Measurements from ENCODE around the gene NSMF.

NSMF gene

GRCh38 chr9:137449931-137450538 lies 9.1 kb downstream of the NSMF start:
- H3K4me3 Mint-ChIP-seq, result no peak overlapping the region
- no peak for TF ChIP-seq CTCF (IDR thresholded peaks at IDR 0.05; ENCODE audit: unreplicated experiment in 3 of 3)
- no peaks in the 10 kb centered on the region for H3K9me3 Mint-ChIP-seq
- H3K4me1 Mint-ChIP-seq, result peaks cover 17% of the 10 kb centered on the region
- no peaks in the 10 kb centered on the region for H3K36me3 Mint-ChIP-seq (ENCODE audit: low read depth)
- H3K27ac Mint-ChIP-seq, result no peak overlapping the region
- H3K27me3 Mint-ChIP-seq (ENCODE audit: low read depth), result no peaks in the 10 kb centered on the region

GRCh38 chr9:137449081-137449844 lies 9.9 kb downstream of the NSMF start:
- Mint-ChIP-seq H3K27ac (no peak overlapping the region), H3K4me1 (peaks cover 19% of the 10 kb centered on the region), H3K27me3 (ENCODE audit: low read depth) (no peaks in the 10 kb centered on the region), H3K4me3 (no peak overlapping the region), H3K36me3 (ENCODE audit: low read depth) (no peaks in the 10 kb centered on the region), H3K9me3 (no peaks in the 10 kb centered on the region)
- no peak for TF ChIP-seq CTCF (IDR thresholded peaks at IDR 0.05; ENCODE audit: unreplicated experiment in 3 of 3)

- Mint-ChIP-seq H3K9me3 (peaks cover under 1% of the 10 kb centered on the region), H3K27ac (no peak overlapping the region), H3K4me1 (peaks cover 19% of the 10 kb centered on the region), H3K4me3 (no peak overlapping the region), H3K36me3 (ENCODE audit: low read depth) (no peaks in the 10 kb centered on the region), H3K27me3 (ENCODE audit: low read depth) (no peaks in the 10 kb centered on the region)
- TF ChIP-seq CTCF (IDR thresholded peaks at IDR 0.05; ENCODE audit: unreplicated experiment in 3 of 3), result no peak
Observed at GRCh38 chr9:137448602-137448962, 10.6 kb downstream of the NSMF start.

- no peaks in the 10 kb centered on the region for H3K36me3 Mint-ChIP-seq (ENCODE audit: low read depth)
Observed at GRCh38 chr9:137447722-137448601, 11.2 kb downstream of the NSMF start.

GRCh38 chr9:137446851-137447471 lies 12.2 kb downstream of the NSMF start:
- Mint-ChIP-seq H3K9me3 (peaks cover 2% of the 10 kb centered on the region), H3K27ac (no peak overlapping the region), H3K4me3 (no peak overlapping the region), H3K36me3 (ENCODE audit: low read depth) (no peaks in the 10 kb centered on the region), H3K4me1 (peaks cover 21% of the 10 kb centered on the region), H3K27me3 (ENCODE audit: low read depth) (peaks cover 2% of the 10 kb centered on the region)
- no peak for TF ChIP-seq CTCF (IDR thresholded peaks at IDR 0.05; ENCODE audit: unreplicated experiment in 3 of 3)

More at GRCh38 chr9:137447722-137448601, 11.2 kb downstream of the NSMF start:
- Mint-ChIP-seq H3K27ac (no peak overlapping the region), H3K4me3 (no peak overlapping the region), H3K9me3 (peaks cover 2% of the 10 kb centered on the region), H3K4me1 (peaks cover 19% of the 10 kb centered on the region), H3K27me3 (ENCODE audit: low read depth) (no peaks in the 10 kb centered on the region)
- TF ChIP-seq CTCF (IDR thresholded peaks at IDR 0.05; ENCODE audit: unreplicated experiment in 3 of 3), result no peak
